GM19452 (cell line): ENCODE measurements around the gene CABS1.

Experiments
- ATAC-seq: cut with Tn5 transposase; IDR thresholded peaks from one replicate; pipeline ENCODE4 v1.9.1; 2021; ENCODE audit not compliant: unreplicated experiment

The CABS1 gene

GRCh38 chr4:70334681-70335080, at the start of gene CABS1:
Gene CABS1, plus strand, starts transcription at chr4:70334981. Its CDS starts 59 bp downstream, at chr4:70335040.
- ATAC-seq = no peak

- no peak for ATAC-seq
These were observed 46.1 kb upstream of the CABS1 start for GRCh38 chr4:70288651-70289050.

- ATAC-seq = no peak
These were observed 43.4 kb upstream of the CABS1 start for GRCh38 chr4:70291341-70291740.

- ATAC-seq = no peak
These were observed 37.2 kb upstream of the CABS1 start for GRCh38 chr4:70297576-70297975.

- no peak for ATAC-seq
These were observed 36.7 kb upstream of the CABS1 start for GRCh38 chr4:70298051-70298450.

- no peak for ATAC-seq
These were observed 35.1 kb upstream of the CABS1 start for GRCh38 chr4:70299643-70300042.

- no peak for ATAC-seq
These were observed 34.6 kb upstream of the CABS1 start for GRCh38 chr4:70300215-70300614.

GRCh38 chr4:70303090-70303489, 31.7 kb upstream of the CABS1 start:
- ATAC-seq = no peak

- no peak for ATAC-seq
These were observed 29.2 kb upstream of the CABS1 start for GRCh38 chr4:70305601-70306000.

- no peak for ATAC-seq
These were observed 28.7 kb upstream of the CABS1 start for GRCh38 chr4:70306076-70306475.

GRCh38 chr4:70313736-70314135, 21.0 kb upstream of the CABS1 start:
- ATAC-seq = no peak

GRCh38 chr4:70315928-70316327, 18.9 kb upstream of the CABS1 start:
- peak; percentile 63 for ATAC-seq

GRCh38 chr4:70326052-70326451, 8.7 kb upstream of the CABS1 start:
- no peak for ATAC-seq

- ATAC-seq = no peak
These were observed 1.3 kb downstream of the CABS1 start for GRCh38 chr4:70336043-70336442.

- ATAC-seq = no peak
These were observed 3.2 kb downstream of the CABS1 start for GRCh38 chr4:70337886-70338420.

- no peak for ATAC-seq
These were observed 21.4 kb downstream of the CABS1 start for GRCh38 chr4:70356185-70356584.

GRCh38 chr4:70359115-70359661, 24.4 kb downstream of the CABS1 start:
- ATAC-seq = no peak

GRCh38 chr4:70360460-70360859, 25.7 kb downstream of the CABS1 start, which contains the start of gene SMR3A:
Gene SMR3A, plus strand, starts transcription at chr4:70360760. Its CDS starts 1,356 bp downstream, at chr4:70362116.
- no peak for ATAC-seq

GRCh38 chr4:70364002-70364401, 29.2 kb downstream of the CABS1 start:
- ATAC-seq = no peak

GRCh38 chr4:70365479-70365878, 30.7 kb downstream of the CABS1 start:
- no peak for ATAC-seq

- no peak for ATAC-seq
These were observed 33.0 kb downstream of the CABS1 start for GRCh38 chr4:70367813-70368212.

- no peak for ATAC-seq
These were observed 37.2 kb downstream of the CABS1 start for GRCh38 chr4:70371987-70372386.

- ATAC-seq = no peak
These were observed 38.0 kb downstream of the CABS1 start for GRCh38 chr4:70372760-70373159.
